Left lobe of liver (tissue), 2 donors: ENCODE results near the gene ZNF628. TPM values are rescaled to one million over a fixed set of nuclear protein-coding genes. Genes with fewer than 3 reads are reported as not detected.
"Not testable (repeated sequence)": the region's sequence is repeated elsewhere in the genome, so short reads cannot be mapped to it uniquely, and the experiment has no call there.

Source experiments
- ATAC-seq: fragments of 200-7000 bp; cut with Tn5 transposase; one replicate; pipeline ENCODE4 v1.9.1; 2020; ENCODE audit warnings: mild to moderate bottlenecking, moderate library complexity
- DNase-seq: peaks from one replicate; pipeline ENCODE4 v3.0.0-alpha.2; 2020; ENCODE audit warnings: low spot score
- total RNA-seq: library from RNA; stranded (reverse); gene quantifications from one replicate; pipeline ENCODE4 v1.2.1, GENCODE V29; 2021
- donor health status: DM: no; HTN: no; CAD: no; lungs with moderate emphysema.
- donor health status: DM: no; HTN: yes; CAD: no.

ZNF628 gene
- total RNA-seq = 5.3 TPM

DNA sequence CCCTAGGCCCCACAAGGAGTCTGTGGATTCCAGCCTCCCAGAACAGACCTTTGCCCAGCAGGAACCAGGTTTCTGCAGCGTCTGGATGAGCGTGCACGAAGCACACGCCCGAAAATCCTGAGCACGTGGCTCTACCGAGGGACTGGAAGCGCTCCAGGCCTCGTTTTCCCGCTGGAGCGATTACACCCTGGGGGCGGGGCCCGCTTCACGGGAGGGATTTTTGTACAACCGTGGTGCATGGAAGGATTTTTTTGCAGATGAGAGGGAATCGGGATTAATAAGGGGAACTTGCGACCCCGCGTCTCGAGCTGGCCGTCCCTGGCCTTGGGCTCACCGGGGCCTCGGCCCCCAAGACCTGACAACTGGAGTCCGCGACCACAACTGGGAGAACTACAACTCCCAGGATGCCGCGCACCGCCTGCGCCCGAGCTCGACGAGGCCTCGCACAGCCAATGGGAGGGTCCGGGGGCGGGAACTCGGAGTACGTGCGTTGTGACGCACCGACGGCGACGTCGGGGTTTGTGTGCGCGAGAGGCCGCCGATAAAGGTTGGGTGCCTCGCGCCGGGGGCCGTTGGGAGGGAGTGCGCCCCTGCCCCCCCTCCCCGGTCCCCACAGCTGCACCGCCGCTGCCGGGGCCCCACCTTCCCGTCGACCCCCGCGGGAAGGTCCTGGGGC is at the start of gene ZNF628:
TSS of gene ZNF628 (plus strand) at position 518 of the 676 bp plus-strand sequence. CDS start 3,294 bp downstream, outside the sequence.
- peak; percentile 99 for DNase-seq
- ATAC-seq = peak; percentile 95

DNA sequence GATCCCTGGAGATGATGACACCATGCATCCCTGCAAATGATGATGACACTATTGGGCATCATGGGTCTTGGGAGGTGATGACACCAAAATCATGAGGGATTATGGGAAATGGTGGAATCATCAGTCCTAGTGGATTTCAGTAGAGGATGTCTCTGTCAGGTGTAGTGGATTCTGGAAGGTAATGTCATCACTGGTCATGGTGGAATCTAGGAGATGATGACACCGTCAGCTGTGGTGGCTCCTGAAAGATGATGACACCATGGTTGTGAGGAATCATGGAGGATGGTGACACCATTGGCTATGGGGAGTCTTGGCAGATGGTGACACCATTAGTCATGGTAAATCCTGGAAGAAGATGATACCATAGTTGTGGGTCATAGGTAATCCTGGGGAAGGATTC is 45.2 kb upstream of the ZNF628 start:
- no peak for ATAC-seq
- no peak for DNase-seq

DNA sequence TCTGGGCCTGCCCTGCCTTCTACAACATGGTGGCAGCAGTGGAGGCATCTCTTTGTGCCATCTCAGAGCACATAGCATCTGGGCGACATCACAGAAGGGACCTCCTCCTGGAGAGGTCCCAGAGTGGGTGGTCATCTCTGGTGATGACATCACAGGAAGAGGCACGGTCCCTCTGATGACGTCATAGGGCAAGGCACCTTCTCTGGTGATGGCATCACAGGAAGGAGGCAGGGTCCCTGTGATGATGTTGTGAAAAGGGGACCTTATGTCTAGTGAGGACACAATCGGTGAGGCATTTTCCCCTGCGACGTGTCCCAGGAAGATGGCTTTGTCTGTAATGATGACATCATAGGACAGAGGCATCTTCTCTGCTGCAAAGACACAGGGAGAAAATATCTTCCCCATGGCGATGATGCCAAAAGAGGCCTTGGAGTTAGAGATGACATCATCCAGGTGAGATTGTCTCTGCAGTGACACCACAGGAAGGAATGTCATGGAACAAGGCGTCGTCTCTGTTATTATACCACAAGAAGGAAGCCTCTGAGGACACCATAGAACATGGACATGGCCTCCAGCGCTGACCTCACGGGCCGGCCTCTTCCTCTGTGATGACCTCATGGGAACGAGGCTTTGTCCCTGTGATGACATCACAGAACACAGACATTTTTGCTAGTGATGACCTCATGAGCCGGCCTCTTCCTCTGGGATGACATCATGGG is 44.0 kb upstream of the ZNF628 start:
- DNase-seq (no peak), ATAC-seq (no peak)

DNA sequence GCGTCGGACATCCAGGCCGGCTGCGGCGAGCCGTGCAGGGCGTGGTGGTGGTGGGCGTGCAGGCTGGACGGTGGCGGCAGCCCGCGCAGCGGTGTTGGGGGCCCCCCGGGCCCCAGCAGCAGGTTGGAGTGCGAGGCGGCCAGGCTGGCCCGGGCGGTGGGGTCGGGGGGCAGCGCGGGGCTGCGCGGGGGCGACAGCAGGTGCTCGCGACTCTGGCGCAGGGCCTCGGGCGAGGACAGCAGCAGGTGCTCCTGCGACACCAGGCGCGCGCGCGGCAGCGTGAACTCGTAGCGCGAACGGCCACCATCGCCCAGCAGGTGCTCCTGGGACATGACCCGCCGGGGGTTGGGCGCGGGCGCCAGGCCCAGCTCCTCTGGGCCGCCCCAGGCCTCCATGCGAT is 43.1 kb upstream of the ZNF628 start:
- DNase-seq = no peak
- no peak for ATAC-seq

DNA sequence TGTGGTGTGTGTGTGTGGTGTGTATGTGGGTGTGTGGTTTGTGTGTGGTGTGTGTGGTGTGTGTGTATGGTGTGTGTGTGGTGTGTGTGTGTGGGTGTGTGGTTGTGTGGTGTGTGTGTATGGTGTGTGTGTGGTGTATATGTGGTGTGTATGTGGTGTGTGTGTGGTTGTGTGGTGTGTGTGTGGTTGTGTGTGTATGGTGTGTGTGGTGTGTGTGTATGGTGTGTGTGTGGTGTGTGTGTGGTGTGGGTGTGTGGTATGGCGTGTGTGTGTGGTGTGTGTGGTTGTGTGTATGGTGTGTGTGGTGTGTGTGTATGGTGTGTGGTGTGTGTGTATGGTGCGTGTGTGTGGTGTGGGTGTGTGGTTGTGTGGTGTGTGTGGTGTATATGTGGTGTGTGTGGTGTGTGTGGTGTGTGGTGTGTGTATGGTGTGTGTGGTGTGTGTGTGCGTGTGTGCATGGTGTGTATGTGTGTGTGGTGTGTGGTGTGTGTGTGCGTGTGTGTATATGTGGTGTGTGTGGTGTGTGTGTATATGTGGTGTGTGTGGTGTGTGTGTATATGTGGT is 42.0 kb upstream of the ZNF628 start:
- DNase-seq (no peak), ATAC-seq (no peak)

DNA sequence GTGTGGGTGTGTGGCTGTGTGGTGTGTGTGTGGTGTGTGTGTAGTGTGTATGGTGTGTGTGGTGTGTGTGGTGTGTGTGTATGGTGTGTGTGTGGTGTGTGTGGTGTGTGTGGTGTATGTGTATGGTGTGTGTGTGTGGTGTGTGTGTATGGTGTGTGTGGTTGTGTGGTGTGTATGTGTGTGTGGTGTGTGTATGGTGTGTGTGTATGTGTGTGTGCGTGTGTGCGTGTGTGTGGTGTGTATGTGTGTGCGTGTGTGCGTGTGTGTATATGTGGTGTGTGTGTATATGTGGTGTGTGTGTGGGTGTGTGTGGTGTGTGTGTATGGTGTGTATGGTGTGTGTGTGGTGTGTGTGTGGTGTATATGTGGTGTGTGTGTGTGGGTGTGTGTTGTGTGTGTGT is 41.4 kb upstream of the ZNF628 start:
- DNase-seq = no peak
- no peak for ATAC-seq

DNA sequence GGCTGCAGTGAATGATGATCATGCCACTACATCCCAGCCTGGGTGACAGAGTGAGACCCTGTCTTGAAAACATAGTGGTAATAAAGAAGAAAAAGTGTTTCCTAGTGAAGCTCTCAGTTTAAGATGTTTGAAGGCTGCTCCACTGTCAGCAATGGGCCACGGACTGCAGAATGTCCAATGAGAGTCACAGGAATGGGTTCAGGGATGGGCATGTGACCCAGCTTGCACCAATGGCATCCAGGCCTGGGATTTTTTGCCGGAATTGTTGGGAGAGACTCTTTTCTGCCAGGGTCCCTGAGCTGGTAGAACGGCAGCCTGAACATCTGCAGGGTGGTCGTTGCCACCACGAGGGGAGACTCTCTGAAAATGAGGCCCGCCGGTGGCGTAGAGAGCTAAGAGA is 39.6 kb upstream of the ZNF628 start:
- DNase-seq = no peak
- no peak for ATAC-seq

DNA sequence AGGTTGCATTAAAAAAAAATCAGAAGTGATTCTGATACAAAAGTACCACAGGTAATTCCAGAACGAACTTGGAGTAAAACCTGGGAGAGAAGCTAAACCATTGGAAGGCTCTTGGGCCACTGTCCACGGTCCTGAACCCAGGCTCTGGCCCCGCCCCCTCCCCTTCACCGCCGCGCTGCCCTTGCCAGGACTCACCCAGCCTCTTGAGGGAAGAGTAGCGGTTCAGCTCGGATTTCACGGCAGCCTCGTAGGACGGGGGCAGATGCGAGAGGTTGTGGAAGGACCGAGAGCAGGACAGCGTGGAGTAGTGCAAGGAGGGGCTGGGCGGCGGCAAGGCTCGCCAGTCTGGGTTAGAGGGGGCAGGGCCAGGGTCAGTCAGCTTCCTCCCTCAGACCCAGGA is 39.0 kb upstream of the ZNF628 start:
- DNase-seq (peak; percentile 52), ATAC-seq (peak; percentile 90)

DNA sequence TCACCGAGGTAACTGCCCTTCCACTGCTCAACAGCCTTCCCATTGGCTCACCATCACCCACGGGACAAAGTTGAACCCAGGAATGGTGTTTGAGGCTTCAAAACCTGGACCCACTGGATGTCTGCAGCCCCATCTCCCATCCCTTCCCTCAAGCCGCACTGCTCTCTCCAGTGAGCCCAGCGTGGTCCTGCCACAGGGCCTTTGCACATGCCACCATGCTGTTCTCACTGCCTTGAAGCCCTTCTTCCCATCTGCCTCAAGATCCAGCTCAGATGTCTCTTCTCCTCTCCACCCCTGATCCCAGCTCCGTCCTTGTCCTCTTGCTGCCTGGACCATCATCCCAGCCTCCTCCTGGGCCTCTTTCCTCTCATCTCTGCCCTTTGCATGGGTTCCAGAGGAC is 37.4 kb upstream of the ZNF628 start:
- ATAC-seq (no peak), DNase-seq (no peak)

DNA sequence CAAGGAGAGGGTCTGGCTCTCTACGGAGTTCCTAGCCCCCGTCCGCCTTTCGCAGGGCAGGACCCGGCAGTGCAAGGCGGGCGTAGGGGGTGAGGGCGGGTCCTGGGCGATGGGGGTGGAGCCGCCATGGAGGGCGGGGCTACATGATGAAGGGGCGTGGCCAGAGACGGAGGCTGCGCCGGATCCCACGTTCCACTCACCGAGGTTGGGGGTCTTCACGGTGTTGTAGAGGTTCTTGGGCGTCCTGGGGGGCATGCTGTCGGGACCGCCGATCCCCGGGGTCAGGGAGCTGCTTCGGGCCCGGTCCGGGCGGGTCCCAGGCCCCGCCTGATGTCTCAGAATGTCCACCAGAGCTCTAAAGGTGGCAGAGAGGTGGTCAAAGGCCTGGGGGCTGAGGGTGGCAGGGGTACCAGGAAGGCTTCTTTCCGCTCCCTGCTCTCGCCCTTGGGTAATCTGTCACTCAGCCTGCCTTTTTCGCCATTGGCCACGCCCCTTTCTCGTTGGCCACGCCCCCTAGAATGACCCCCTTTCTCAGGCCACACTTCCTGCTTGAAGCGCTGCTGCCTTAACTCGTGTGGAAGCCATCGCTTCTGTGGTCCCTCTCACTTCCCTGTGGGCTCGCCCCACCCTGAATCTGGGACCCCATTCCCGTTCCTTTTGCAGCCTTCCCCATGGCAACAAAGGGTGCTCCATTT is 35.9 kb upstream of the ZNF628 start:
- no peak for ATAC-seq
- no peak for DNase-seq

DNA sequence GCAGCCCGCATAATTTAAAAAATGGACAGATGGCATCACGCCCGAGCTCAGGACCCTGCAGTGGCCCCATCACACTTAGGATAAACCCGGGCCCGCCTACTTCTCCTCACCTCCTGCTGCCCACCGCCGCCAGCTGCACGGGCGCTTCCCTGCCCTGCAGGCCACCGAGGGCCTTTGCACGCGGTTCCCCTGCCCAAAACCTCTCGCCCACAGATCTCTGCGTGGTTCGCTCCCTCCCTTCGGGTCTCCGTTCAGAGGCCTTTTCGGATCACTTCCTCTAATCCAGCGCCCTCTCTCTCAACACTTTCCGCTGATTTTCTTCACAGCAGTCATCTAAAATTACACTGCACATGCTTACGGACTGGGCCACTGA is 35.1 kb upstream of the ZNF628 start:
- no peak for DNase-seq
- no peak for ATAC-seq

DNA sequence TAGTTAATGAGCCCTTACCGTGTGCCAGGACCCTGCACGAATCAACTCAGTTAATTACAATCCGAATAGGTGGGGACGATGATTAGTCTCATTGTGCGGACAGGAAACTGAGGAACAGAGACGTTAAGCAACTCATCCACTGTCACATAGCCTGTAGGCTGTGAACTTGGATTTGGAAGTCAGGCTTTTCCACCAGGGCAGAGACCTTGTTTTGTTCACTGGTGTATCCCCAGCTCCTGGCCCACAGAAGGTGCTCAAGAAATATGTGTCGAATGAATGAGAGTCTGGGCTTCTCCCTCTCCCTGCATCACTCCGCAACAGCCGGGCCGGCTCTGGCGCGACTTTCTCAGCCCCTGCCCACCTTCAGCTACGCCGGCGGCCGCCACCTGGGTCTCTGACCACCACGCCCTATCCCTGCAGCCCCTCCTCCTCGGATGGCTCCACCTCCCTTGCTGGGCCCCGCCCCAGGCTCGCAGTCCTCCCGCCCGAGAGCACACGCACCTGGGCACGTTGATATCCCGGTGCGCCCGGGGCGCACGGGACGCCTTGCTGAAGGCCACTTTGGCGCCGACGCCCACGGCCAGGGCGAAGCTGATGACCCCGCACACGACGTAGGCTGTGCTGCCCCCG is 34.6 kb upstream of the ZNF628 start:
- ATAC-seq (no peak), DNase-seq (no peak)

DNA sequence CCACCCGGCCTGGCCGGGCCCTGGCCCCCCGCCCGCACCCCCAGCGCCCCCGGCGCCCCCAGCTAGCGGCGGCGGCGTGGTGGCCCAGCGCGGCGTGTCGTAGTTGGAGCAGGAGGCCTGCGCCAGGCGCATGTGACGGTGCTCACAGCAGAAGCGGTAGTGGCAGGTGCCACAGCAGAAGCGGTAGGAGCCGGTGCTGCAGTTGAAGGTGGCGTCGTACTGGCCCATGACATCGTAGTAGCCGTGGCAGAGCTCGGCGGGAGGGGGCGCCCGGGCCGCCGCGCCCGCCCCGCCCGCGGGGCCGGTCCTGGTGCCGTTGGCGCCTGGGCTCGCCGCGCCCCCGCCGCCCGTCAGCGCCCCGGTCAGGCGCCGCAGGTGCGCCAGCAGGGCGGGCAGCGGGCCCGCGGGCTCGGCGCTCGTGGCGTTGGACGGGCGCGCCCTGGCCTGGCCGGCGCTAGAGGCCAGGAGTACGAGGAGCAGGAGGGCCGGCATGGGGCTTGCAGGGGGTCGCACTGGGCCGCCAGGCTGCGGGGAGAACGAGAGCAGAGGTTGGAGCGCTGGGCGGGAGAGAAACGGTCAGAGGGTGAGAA is 34.0 kb upstream of the ZNF628 start:
- ATAC-seq = peak; percentile 17
- no peak for DNase-seq

DNA sequence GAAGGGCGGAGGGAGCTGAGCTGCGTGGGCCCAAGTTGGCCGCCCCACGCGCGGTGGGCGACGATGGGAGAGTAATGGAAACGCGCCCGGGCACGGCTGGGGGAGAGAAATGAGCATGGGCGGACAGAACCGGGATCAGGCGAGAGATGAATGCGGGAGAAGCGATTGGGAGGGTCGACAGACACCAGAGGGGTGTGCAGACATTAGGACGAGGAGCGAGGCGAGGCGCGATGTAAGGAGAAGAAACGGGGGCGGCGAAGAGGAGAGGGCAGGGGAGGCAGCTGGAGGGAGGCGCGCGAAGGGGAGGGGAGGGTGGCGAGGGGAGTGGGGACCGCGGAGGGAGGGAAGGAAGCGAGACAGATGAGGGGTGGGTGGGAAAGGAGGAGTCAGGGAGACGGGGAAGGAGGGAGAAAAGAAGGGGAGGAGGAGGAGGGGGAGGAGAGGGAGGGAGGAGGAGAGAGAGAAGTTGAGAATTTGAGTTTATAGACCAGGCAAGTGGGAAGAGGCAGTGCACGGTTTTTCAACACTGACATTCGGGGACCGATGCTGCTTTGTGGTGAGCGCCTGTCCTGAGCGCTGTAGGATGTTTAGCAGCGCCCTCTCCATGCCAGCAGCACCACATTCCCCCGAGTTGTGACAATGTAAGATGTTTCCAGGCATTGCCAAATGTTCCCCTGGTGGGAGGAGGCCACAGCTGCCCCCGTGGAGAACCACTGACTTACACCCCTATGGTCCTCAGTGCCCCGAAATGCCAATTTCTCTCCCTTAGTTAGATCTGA is 33.2 kb upstream of the ZNF628 start, which contains the start of gene SHISA7:
TSS of gene SHISA7 (minus strand) at position 256 of the 779 bp plus-strand sequence. CDS start 437 bp downstream, outside the sequence.
- DNase-seq = no peak
- ATAC-seq = no peak

DNA sequence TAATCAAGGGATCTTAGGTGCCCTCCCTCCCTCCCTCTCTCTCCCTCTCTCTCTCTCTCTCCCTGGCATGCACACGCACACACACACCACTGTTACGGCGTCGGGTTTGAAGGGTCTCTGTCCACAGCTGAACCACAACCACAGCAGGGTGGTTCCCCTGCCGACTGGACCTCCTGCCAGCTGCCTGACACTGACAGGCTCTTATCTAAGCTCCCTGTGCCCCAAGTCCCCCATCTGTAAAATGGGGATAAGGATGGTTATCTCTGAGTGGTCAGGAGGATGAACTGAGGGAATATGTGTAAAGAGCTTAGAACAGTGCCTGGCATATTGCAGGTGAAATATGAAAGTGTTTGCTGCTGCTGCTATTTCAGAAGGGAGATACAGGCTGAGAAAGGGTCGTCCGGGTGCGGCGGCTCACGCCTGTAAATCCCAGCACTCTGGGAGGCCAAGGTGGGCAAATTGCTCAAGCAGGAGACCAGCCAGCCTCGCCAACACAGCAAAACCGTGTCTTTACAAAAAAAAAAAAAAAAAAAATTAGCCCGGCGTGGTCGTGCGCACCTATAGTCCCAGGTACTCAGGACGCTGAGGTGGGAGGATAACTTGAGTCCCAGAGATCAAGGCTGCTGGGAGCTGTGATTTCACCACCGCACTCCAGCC is 32.5 kb upstream of the ZNF628 start:
- ATAC-seq (no peak), DNase-seq (no peak)

DNA sequence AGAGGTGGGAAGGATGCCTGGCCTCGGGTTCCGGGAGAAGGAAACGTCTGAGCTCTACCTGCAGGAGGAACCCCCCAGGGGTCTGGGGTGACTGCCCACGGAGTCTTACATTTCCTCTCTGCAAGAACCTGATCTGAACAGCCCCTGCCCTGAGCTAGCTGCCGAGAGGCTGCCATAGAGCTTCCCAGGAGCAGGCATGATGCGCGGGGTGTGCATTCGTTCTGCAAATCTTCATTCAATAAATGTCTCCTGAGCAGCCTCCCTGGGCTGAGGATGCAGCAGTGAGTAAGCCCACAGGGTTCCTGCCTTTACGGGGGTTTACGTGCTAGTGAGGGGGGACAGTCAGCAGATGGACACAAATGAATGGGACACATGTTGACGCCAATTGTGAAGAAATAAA is 31.8 kb upstream of the ZNF628 start:
- no peak for ATAC-seq
- no peak for DNase-seq

DNA sequence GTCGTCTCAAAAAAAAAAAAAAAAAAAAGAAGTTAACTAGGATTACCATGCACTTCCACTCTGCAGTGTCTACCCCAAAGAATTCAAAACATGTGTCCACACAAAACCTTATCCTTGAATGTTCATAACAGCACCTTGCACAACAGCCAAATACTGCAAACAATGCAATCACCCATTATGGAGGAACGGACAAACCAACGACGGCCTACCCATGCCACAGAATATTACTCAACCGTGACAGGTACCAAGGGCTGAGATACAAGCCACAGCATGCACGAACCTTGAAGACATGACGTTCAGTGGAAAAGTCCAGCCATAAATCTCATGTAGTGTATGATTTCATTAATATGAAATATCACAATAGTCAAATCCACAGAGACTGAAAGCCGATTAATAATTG is 30.4 kb upstream of the ZNF628 start:
- DNase-seq (no peak), ATAC-seq (no peak)

DNA sequence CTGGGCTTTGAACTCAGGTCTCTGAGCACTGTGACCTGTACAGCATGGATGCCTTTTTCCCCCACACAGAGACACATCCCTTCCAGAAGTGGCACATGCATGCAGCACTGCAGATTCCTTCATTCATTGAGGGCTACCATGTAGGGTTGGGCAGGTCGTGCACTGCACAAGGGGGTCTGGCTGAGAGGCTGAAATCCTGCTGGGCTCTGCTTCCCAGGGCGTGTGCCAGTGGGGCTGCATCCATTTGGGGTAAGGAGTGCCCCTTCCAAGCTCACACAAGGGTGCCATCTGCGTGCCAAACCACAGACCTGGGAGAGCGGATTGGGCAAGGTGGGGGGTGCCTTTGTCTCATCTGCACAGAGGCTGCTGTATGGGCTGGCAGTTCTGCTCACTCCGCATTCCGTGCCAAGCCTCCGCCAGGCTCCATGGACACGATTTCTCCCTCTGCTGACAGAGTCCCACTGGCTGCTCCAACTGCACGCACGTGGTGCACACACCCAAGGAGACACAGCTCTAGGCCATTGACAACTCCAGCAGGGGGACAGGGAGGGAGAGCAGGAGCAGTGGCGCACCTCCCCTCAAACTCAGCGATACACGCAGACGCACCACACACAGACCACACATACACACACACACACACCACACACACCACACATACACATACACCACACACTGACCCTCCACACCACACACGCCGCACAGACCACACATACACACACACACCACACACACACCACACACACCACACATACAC is 28.8 kb upstream of the ZNF628 start:
- peak; percentile 46 for DNase-seq
- ATAC-seq = peak; percentile 59

DNA sequence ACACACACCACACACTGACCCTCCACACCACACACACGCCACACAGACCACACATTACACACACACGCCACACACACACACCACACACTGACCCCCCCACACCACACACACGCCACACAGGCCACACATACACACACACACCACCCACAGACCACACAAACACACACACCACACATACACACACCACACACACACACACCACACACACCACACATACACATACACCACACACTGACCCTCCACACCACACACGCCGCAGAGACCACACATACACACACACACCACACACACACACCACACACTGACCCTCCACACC is 28.3 kb upstream of the ZNF628 start:
- DNase-seq, ATAC-seq: not testable (repeated sequence)
